GM03348 (cell line): ENCODE results near the gene RALGPS1.
A peak's percentile ranks its signal among the peaks of the same experiment; 100 is the strongest.

Experiments used
- DNase-seq: peaks from one replicate; pipeline ENCODE4 v3.0.0; 2012; ENCODE audit warnings: low spot score

Gene RALGPS1

DNA sequence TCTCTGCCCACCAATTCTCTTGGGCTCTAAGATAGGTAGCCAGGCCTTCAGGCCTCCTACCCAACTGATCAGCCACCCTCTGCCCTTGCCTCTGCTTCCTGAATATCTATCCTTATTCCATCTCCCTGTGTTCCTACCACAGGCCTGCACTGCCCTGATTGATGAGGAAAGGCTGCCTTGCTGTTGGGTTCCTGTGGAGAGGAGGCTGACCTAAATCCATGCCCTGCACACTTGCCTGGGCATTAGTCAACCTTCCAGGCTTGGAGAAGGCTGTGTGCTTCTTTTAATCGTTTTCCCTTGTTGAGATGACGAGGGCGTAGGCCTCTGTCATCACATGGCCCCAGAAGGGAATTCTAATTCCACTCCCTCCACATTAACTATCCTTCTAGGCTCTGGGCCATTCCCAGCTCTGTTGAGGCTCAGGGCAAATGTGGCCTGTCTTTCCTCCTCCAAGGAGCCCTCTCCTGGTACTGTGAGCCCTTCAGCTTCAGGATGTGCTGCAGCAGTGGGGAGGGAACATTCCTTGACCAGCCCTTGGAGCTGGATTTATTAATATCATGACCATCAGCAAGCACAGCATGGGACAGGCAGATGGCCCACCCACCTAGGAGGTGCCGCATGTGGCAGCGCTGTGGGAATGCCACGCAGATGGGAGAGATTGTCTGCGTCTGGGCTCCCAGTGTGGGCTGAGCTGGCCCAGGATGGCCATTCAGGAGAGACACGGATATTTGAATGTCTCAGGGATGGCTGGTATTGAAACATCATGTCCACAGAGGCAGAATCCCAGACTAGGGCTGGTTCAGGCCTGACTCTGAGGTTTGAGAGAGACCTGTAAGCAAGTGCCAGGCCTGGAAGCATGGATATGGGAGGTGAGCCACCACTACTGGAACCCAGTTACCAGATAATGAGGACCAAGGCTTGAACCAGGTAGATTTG lies 166.9 kb downstream of the RALGPS1 start:
- DNase-seq: no peak

DNA sequence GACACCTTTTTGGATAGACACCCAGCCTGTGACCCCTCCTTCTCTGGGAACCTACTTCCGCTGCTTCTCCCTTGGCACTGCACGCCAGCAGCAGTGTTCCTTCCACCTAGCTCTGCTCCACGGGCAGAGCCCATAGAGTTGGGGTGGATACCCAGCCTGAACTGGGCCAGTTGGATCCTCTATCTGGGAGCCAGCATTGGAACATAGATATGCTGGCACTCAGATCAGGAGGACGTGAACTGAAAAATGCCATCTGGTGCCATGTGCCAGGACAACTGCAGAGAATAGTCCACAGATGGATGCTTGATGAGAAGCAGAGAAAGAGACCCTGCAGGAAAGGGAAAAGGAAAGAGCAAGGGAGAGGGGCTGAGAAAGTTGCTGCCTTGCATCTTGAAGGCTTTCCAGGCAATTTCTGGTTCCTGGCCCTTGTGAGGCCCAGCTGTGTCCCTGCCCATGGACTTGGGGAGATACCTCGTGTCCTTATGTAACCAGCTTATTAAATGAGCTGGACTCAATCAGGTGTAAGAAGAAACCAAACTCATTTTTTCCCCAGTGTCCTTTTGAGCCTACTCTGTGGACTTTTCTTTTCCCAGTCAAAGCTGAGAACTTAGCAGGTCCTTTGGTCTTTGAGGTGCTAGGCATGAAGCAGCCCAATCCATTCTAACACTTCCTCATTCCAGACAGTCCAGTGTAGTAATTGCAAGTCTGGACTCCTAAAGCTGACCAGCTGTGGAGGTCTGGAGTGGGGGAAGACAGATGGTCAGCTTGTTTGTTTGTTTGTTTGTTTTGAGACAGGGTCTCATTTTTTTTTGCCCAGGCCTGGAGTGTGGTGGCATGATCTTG lies 168.8 kb downstream of the RALGPS1 start:
- DNase-seq: peak; percentile 71

DNA sequence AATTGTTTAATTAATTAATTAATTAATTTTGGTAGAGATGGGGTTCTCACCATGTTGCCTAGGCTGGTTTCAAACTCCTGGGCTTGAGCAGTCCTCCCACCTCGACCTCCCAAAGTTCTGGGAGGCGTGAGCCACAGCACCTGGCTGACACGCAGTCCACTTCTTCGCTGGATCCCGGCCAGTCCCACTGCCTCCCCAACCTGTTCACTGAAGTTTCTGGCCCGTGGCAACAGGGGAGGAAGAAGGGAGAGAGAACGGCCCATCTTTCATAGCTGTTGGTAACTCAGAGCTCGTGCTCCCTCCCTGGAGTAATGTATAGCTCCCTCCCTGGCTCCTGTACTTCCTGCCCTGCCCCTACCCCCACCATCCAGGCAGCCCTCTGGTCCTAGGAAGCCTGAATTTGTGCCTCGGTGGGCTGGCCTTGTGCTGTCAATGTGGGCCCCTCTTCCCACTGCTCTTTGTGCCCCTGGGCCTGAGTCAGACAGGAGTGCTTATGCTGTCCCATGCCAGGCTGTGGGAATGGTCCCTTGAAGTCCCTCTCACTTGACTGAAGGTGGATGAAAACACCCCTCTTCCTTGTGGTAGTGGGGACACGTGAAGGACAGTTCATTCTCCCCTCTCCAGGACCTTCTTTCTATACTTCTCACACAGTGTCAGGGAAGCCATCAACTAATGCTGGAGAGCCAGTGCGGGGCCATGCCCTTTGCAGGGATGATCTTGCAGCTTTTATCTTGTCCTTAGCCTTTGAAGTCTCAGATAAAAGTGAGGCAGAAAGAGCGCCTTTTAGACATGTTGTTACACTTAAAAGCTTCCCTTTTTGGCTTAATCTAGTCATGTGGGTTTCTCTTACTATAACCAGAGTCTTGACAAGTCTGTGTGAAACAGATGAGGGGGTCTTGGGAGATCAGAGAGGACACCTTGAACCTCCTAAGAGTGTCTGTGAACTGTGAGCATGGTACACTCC lies 169.8 kb downstream of the RALGPS1 start:
- no peak for DNase-seq

DNA sequence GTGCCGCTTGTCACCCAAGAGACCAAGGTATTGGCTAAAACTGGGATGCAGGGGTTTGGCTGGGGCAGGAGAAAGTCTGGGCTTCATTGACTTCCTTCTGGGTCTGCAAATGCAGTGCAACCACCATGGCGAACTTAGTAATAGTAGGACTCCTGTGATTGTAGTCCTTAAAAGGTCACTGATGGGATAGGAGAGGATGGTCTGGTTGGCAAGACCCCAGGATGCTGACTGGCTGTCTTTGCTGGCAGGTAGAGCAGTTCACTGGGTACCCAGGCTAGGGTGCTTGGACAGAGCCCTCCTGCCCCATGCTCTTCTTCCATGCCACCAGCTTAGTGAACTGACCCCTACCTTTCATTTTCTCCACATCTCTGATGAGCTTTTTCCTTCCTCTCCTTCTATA lies 170.6 kb downstream of the RALGPS1 start:
- DNase-seq: no peak

DNA sequence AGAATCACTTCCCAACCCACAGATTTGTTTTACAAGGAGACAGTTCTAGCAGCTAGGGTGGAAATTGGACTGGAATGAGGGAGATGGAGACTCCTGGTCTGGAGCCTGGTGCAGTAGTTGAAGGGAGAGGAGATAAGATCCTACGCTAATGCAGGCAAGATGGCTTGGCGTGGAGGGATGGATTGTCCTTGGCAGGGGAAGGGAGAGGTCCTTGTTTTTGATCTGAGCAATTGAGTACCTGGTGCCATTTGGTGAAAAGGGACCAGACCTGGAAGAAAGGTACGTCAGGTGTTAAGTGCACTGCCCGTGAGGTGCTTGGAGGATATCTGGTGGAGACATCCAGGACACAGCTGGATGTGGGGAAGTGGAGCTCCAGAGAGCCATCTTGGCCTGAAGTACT lies 172.2 kb downstream of the RALGPS1 start:
- DNase-seq: no peak

DNA sequence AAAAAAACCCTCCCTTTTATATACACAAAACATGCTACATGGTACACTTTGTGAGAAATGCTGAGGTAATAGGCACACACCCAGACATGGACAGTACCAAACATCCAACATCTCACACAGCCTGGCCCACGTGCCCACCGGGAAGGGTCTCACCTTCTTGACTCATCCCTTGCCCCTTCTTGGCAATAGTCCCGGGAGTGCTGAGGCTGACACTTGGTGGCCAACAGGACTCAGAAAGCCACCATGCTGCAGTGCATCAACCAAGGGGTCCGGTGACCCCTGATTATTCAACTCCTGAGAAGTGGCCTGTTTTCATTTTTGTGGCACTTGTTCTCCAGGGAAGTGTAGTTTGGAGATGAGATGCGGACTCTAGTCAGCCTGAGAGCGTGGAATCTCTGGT lies 172.8 kb downstream of the RALGPS1 start:
- no peak for DNase-seq

DNA sequence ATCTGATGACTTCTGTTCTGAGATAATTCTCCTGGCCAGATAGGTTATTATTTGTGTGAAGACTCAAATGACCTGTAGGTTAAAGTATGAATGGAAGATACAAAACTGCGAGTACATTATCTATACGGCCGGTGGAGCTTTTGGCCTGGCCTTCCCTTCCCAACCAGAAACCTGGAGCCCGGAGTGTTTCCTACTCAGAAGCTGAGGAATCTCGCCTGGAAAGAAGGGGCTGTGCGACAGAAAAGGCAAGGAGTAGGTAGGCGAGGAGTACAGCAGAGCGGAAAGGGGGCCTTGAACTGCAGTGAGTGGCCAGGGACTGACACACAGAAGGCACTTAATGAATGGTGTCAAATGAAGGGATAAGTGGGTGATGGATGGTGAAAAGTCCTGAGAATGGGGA lies 173.3 kb downstream of the RALGPS1 start:
- no peak for DNase-seq

DNA sequence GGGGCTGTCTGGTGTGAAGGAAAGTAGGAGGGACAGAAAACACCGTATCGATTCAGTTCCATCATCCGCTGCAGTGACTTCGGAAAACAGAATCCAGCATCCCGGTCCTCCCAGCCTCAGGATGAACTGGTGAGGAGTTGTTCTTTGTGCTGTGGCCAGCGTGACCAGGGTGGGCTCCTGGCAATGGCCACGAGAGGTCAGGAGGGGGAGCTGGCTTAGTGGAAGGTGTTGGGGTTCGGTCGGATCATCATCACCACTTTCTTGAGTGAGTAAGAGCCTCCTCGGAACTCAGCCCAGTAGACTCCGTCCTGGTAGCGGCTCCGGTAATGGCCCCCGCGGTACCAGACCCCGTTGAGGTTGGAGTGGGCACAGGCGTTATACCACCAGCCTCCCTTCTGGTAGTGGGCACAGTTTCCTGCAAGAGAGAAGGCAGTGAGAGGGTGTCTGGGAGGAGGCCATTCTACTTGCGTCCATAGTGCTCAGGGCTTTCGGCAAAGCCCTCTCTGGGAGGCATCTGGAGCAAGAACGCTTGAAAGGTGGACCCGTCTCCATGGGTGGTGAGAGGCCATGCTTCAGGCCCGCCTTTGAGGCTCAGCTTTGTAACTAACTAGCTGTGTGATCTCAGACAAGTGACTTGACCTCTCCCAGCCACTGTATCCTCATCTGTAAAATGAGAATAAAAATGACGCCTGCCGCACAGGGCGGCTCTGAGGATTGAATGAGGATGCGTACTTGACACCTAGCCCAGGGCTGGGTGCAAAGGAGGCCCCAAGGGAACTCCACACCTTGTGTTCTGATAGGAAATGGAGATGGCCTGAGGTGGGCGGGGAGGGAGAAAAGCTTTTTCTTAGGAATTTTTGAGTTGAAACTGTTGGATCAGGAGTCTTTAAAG lies 174.4 kb downstream of the RALGPS1 start:
- no peak for DNase-seq

DNA sequence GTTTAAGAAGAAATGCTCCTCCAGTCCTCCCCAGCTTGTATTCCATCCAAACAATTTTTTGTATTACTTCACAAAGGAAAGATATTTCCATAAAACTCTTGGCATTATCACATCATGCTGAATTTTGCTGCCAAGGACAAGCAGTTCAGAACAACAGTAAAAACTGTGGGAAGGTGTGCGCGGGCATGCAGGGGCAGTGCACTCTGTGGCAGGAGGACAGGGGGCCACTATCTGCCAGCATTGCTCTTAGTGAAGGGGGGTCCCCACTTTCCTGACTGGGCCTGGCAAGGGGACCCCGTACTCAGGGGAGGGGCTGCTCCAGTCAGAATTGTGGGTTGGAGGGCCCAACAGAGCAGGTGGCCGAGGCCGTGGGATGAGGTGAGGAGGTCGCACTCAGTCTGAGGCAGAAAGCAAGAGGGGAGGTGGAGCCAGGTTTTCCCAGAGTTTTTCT lies 175.1 kb downstream of the RALGPS1 start:
- DNase-seq: no peak

DNA sequence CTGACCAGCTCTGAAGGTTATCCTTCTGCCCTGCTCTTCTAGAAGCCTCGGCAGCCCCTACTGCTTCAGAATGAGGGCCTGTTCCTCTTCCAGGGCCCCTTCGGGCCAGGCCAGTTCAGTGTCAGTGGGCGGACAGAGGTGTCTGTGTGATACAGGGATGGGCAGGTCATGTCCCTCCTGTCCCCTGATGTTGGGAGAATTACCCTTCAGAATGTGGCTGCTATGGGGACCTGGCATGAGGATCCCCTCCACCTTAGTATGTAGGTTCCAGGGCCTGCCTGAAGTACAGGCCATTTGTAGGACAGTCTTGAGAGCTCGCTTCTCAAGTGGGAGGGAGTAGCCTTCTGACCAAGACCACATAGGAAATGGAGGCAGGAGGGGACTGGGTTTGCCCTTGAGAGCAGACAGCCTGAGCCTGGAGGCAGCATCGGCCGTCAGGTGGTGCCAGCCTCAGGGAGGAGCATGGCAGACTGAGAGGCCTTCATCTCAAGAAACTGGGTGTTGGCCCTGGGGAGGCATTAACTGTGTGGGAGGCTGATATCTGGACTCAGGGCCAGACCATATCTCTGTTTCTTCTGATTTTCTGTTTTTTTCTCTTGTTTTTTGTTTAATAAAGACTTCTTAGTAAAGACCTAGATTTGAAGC lies 175.9 kb downstream of the RALGPS1 start:
- no peak for DNase-seq

DNA sequence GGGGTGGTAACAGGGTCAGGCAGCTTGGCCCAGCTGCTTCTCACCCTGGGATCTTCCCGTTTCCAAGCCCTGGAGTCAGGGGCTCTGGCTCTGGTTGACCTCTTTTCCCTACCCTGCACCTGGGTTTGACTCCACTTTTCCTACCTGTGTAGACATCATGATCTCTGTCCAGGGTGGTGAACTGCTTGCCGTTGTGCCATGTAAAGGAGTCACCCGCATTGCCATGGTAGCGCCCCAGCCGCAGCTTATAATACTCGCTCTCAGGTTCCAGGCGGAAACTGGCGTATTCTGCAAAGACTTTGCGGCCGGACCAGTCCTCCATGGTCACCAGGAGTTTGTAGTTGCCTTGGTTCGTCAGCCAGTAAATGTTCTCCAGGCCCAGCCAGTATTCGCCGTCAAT lies 176.9 kb downstream of the RALGPS1 start:
- no peak for DNase-seq

DNA sequence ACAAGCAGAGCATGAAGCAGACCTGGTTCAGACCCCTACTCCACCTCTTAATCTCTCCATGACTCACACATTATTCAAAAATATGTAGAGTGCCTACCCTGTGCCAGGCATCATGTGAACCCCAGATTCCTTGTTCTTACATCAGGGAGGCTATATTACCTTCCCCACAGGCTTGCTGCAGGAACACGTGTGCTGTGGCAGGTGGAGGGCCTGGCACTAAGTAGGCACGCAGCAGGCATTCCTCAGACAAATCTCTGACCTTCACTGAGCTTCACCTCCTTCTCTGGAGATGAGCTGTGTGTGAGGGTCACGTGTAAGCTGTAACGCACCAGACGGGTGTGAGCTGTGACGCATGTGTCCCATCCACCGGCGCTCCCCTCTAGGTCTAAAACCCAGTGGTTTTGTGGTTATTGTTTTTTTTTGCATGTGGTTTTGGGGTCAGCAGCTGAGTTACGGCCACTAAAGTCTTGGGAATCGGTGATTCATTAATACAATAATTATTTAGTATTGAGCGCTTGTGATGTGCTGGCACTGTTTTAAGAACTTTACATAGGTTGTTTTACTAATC lies 177.5 kb downstream of the RALGPS1 start:
- DNase-seq: no peak

DNA sequence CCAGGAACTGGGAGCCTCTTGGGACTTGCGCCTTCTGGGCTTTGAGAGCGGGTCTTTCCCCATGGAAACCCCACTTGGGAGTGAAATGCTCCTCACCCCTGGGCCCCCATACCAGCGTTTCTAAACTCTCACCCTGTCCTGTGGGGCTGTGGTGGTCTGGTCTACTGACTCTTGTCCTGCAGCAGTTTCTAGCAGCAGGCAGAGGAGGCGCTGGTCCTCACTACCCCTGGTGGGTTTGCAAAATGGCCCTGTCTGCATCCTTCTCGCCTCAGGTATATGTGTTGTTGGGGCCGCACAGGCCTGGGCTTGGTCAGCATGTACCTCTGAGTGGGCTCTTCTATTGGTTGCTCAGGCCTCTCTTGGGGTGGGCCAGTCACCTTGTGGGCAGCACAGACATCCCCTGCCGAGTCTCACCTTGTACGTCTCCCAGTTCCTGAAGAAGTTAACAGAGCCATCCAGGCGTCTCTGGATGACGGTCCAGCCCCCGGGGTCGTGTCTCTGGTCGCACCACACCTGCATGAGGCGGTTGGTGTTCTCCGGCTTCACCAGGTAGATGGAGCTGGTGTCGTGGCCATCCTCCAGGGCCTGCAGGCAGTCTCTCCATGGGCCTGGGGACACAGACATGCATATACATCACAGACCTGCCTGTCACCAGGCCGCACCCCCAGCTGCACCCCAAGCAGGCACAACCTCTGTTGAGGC lies 178.9 kb downstream of the RALGPS1 start:
- DNase-seq: no peak

DNA sequence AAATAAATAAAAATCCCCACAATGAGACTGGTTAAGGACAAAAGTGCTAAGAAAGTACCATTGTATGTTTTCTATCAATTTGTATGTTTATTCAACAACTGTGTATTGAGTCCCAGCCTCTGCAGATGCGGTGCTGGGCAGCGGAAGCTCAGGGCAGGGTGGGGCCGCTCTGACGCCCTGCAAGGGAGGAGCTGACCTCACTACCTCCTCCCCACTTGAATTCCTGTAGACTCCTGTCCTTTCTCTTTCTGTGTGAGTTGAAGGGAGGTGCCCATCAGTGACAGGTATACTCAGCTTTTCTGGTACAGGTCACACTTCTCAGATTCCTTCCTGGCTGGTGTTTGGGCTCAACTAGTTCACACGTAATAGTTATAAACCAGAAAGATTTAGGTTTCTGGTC lies 180.8 kb downstream of the RALGPS1 start:
- DNase-seq: no peak

DNA sequence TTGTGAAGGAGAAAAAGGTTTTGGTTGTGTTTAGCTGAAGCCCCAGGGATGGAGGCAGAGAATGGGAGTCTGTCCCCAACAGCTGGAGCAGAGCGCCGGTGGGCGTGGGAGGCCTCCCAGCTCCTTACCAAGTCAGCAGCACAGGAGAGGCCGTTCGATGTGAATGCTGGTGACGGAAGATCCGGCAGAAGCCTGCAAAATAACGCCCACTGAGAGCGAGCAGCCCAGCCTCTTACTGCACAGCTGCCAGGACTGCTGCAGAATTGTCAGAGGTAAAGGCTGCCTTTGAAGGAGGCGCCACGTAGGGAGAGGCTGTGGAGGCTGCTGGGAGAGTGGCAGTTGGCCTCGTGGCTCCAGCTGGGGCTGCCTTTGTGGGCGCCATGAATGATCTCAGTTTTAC lies 181.6 kb downstream of the RALGPS1 start:
- no peak for DNase-seq

DNA sequence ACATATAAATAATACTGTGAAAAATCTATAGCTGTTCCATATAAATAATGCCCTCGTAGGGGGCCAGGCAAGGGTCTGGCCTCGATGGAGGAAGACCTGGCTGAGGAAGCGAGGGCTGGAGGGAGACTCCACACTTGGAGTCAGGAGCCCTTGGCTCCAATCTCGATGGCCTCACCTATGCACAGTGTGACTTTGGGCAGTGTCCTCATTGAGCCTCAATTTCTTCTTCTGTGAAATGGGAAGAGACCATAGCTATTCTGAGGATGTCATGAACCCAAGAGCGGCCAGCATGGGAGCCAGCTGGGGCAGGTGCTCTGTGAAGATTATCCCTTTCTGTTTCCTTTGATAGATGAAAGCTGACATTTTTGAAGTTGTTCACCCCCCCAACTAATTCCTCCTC lies 183.1 kb downstream of the RALGPS1 start:
- DNase-seq: no peak

DNA sequence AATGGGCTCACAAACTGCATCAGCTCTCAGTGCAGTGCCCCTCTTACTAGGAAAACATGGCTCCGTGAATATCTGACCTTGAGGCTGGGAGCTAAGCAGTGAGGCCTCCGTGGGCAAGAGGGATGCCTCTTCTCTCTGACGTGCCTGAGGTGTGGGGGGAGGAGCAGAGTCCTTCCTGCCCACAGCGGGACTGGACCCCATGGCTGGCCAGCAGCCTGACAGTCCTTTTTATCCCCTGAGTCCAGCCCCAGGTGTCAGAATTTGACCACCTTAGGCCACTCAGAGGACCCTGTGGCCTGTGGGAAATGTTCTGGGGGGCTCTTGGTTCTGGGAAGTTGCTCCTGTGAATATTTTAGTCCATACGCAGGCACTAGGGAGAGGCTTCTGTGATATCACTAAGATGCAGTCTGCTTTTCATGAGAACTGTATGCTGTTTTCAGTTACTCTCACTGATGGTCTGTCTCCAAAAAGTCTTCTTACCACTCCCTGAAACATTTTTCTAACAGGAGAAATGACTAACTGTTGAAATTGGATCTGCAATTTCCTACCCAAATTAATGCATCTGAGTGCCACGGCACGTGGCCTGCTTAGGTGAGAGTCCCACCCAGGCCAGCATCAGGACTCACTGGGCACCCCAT lies 184.5 kb downstream of the RALGPS1 start:
- peak; percentile 19 for DNase-seq

DNA sequence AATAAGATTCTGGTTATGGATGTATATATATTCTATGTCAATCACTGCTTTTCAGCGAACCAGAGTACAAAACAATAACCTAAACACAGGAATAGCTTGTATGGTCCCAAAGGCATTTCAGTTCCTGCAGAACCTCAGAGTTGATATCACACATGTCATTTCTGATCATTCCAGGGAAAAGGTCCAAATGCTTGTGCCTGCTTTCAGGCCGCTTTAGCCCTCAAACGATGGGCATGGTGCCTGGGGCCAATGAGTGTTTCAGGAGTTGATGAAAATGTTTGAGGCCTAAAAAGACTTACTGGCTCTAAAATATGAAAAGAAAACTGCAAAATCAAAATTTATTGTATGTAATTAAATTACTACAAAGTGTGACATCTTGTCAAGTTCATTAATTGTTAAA lies 185.1 kb downstream of the RALGPS1 start:
- no peak for DNase-seq

DNA sequence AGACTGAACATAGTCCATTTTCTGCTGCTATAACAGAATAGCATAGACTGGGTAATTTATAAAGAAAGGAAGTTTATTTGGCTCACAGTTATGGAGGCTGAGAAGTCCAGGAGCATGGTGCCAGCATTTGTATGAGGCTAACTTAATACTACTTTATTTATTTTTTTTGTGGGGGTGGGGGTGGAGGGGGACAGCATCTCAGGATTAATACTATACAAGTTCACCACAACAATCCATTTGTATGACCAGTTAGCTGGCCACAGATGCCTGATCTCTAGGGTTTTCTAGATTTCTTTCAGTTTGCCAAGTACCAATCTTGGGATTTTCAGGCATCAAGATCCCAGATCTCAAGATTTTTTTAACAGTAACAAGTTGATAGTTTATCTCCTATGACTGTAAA lies 187.6 kb downstream of the RALGPS1 start:
- no peak for DNase-seq
